Measurements from ENCODE around the gene PPP1R1C. TPM values are rescaled to one million over a fixed set of nuclear protein-coding genes. Genes with fewer than 3 reads are reported as not detected.

The PPP1R1C gene
- polyA plus RNA-seq, 1 donor from 2014 or later, result not detected

GRCh38 chr2:182116774-182117173 lies 131.1 kb downstream of the PPP1R1C start:
- H3K9ac ChIP-seq (ENCODE audit: low read length), result no peak overlapping the region
- no peaks in the 10 kb centered on the region for H3F3A ChIP-seq (ENCODE audit: insufficient read depth, low read length, poor library complexity, severe bottlenecking)
- no peak overlapping the region for H3K4me2 ChIP-seq (ENCODE audit: low read length)
- H3K27ac ChIP-seq (ENCODE audit: low read length), result no peak overlapping the region
- no peaks in the 10 kb centered on the region for H3K79me2 ChIP-seq (replicated peaks; ENCODE audit: insufficient read depth, low read length)
- H3K4me3 ChIP-seq (ENCODE audit: low read length), result no peak overlapping the region
- no peaks in the 10 kb centered on the region for H4K20me1 ChIP-seq (ENCODE audit: insufficient read depth)
- no peaks in the 10 kb centered on the region for H3K9me2 ChIP-seq (ENCODE audit: insufficient read depth, low read length)
- TF ChIP-seq EZH2 (IDR thresholded peaks at IDR 0.05; ENCODE audit: borderline replicate concordance, insufficient read depth, low read length, poor library complexity, severe bottlenecking), result no peak
- no peak for TF ChIP-seq REST (IDR thresholded peaks at IDR 0.05; ENCODE audit: borderline replicate concordance)
- TF ChIP-seq RAD21 (conservative IDR thresholded peaks at IDR 0.05), result no peak
- no peak for TF ChIP-seq SMC3 (conservative IDR thresholded peaks at IDR 0.05; ENCODE audit: poor library complexity)
- TF ChIP-seq POLR2AphosphoS5 (IDR thresholded peaks at IDR 0.05), result no peak
- no peak for TF ChIP-seq TAF1 (IDR thresholded peaks at IDR 0.05; ENCODE audit: low read depth)
- TF ChIP-seq MXI1 (conservative IDR thresholded peaks at IDR 0.05; ENCODE audit: poor library complexity, severe bottlenecking), result no peak
- no peaks in the 10 kb centered on the region for H3K36me3 ChIP-seq (ENCODE audit: insufficient read depth, low read length)
- H3K27me3 ChIP-seq (ENCODE audit: insufficient read depth, low read depth, low read length), result no peaks in the 10 kb centered on the region
- H3K9me3 ChIP-seq (ENCODE audit: low read length), result no peaks in the 10 kb centered on the region
- no peak overlapping the region for H2AFZ ChIP-seq (ENCODE audit: low read depth, low read length)

GRCh38 chr2:182117196-182117595 lies 131.5 kb downstream of the PPP1R1C start:
- no peaks in the 10 kb centered on the region for H3K9me2 ChIP-seq (ENCODE audit: insufficient read depth, low read length)
- no peak overlapping the region for H2AFZ ChIP-seq (ENCODE audit: low read depth, low read length)
- no peaks in the 10 kb centered on the region for H3K36me3 ChIP-seq (ENCODE audit: insufficient read depth, low read length)
- H3K9me3 ChIP-seq (ENCODE audit: low read length), result no peaks in the 10 kb centered on the region
- H3K27me3 ChIP-seq (ENCODE audit: insufficient read depth, low read depth, low read length), result no peaks in the 10 kb centered on the region
- H3K9ac ChIP-seq (ENCODE audit: low read length), result no peak overlapping the region
- H3K79me2 ChIP-seq (replicated peaks; ENCODE audit: insufficient read depth, low read length), result no peaks in the 10 kb centered on the region
- no peak overlapping the region for H3K27ac ChIP-seq (ENCODE audit: low read length)
- H3K4me2 ChIP-seq (ENCODE audit: low read length), result no peak overlapping the region
- TF ChIP-seq EZH2 (IDR thresholded peaks at IDR 0.05; ENCODE audit: borderline replicate concordance, insufficient read depth, low read length, poor library complexity, severe bottlenecking), result no peak
- TF ChIP-seq SMC3 (conservative IDR thresholded peaks at IDR 0.05; ENCODE audit: poor library complexity), result no peak
- no peak for TF ChIP-seq CTCF (IDR thresholded peaks at IDR 0.05; ENCODE audit: poor library complexity, severe bottlenecking)
- TF ChIP-seq MXI1 (conservative IDR thresholded peaks at IDR 0.05; ENCODE audit: poor library complexity, severe bottlenecking), result no peak
- no peak for TF ChIP-seq REST (IDR thresholded peaks at IDR 0.05; ENCODE audit: borderline replicate concordance)
- TF ChIP-seq RAD21 (conservative IDR thresholded peaks at IDR 0.05), result no peak
- no peak for TF ChIP-seq EP300 (conservative IDR thresholded peaks at IDR 0.05; ENCODE audit: poor library complexity, severe bottlenecking)
- TF ChIP-seq POLR2AphosphoS5 (IDR thresholded peaks at IDR 0.05), result no peak
- H3F3A ChIP-seq (ENCODE audit: insufficient read depth, low read length, poor library complexity, severe bottlenecking), result no peaks in the 10 kb centered on the region
- no peaks in the 10 kb centered on the region for H4K20me1 ChIP-seq (ENCODE audit: insufficient read depth)
- H3K4me3 ChIP-seq (ENCODE audit: low read length), result no peak overlapping the region

All from neural cell (in vitro differentiated cells).